OCI-LY1 (cell line): ENCODE results near the gene PARD3B.

Source experiments
- H2AFZ ChIP-seq: fragments of 200-600 bp; sonication (generic), shearing (Covaris generic); 2 replicates; pipeline ENCODE4 v1.6.0; 2014; ENCODE audit warnings: antibody characterized with exemption, mild to moderate bottlenecking, low read length
- H3F3A ChIP-seq: fragments of 200-600 bp; sonication (generic), shearing (Covaris generic); 2 replicates; pipeline ENCODE4 v1.6.0; 2014; ENCODE audit warnings: mild to moderate bottlenecking, antibody characterized with exemption, low read length, moderate library complexity; ENCODE audit not compliant: insufficient read depth
- H3K27ac ChIP-seq: fragments of 200-600 bp; sonication (generic); 2 replicates; pipeline ENCODE4 v1.5.1; 2014; ENCODE audit warnings: low read length, mixed run types, mild to moderate bottlenecking, low read depth; ENCODE audit not compliant: poor library complexity, severe bottlenecking
- H3K27me3 ChIP-seq: fragments of 200-600 bp; sonication (generic); 2 replicates; pipeline ENCODE4 v1.6.0; 2014; ENCODE audit warnings: antibody characterized with exemption, mild to moderate bottlenecking, low read length, moderate library complexity; ENCODE audit not compliant: insufficient read depth
- H3K36me3 ChIP-seq: fragments of 200-600 bp; sonication (generic); 2 replicates; pipeline ENCODE4 v1.6.1; 2014; ENCODE audit warnings: mild to moderate bottlenecking, antibody characterized with exemption, low read length, moderate library complexity, mixed read lengths; ENCODE audit not compliant: insufficient read depth
- H3K4me1 ChIP-seq: fragments of 200-600 bp; sonication (generic); 2 replicates; pipeline ENCODE4 v1.5.1; 2014; ENCODE audit warnings: mild to moderate bottlenecking, low read length, moderate library complexity; ENCODE audit not compliant: insufficient read depth, severe bottlenecking
- H3K4me2 ChIP-seq: fragments of 200-600 bp; sonication (generic), shearing (Covaris generic); 2 replicates; pipeline ENCODE4 v1.6.1; 2014; ENCODE audit warnings: low read length
- H3K4me3 ChIP-seq: fragments of 200-600 bp; sonication (generic); 2 replicates; pipeline ENCODE4 v1.5.1; 2014; ENCODE audit warnings: low read length, low read depth, mild to moderate bottlenecking, mixed read lengths; ENCODE audit not compliant: poor library complexity, severe bottlenecking
- H3K79me2 ChIP-seq: fragments of 200-600 bp; shearing (Covaris generic); 2 replicates; pipeline ENCODE4 v1.6.1; 2016; ENCODE audit warnings: mixed run types, low read length, mixed read lengths; ENCODE audit not compliant: insufficient read depth
- H3K9ac ChIP-seq: fragments of 200-600 bp; sonication (generic), shearing (Covaris generic); 2 replicates; pipeline ENCODE4 v1.6.1; 2014; ENCODE audit warnings: mild to moderate bottlenecking, low read length, mixed read lengths
- H3K9me2 ChIP-seq: fragments of 200-600 bp; sonication (generic), shearing (Covaris generic); 2 replicates; pipeline ENCODE4 v1.6.1; 2014; ENCODE audit warnings: low read depth, mild to moderate bottlenecking, low read length, mixed read lengths
- H3K9me3 ChIP-seq: fragments of 200-600 bp; shearing (Covaris generic); 2 replicates; pipeline ENCODE4 v1.6.1; 2014; ENCODE audit warnings: low read length, mixed read lengths
- H4K20me1 ChIP-seq: fragments of 200-600 bp; sonication (generic), shearing (Covaris generic); 2 replicates; pipeline ENCODE4 v1.6.0; 2016; ENCODE audit warnings: mild to moderate bottlenecking, low read length; ENCODE audit not compliant: insufficient read depth
- CTCF ChIP-seq: fragments of 200-600 bp; sonication (generic), shearing (Covaris generic); IDR thresholded peaks from 2 replicates; pipeline ENCODE4 v1.5.1; 2017; ENCODE audit warnings: mild to moderate bottlenecking, antibody characterized with exemption, low read length, moderate library complexity, mixed read lengths
- EZH2 ChIP-seq: fragments of 200-600 bp; sonication (generic), shearing (Covaris generic); IDR thresholded peaks from 2 replicates; pipeline ENCODE4 v1.8.0; 2017; ENCODE audit warnings: borderline replicate concordance, mixed run types, mild to moderate bottlenecking, antibody characterized with exemption, low read length, moderate library complexity, mixed read lengths

Gene PARD3B

GRCh38 chr2:205659922-205660321, 1114.6 kb downstream of the PARD3B start:
- no peak for TF ChIP-seq CTCF
- no peak for TF ChIP-seq EZH2
- H3K9ac ChIP-seq: no peak overlapping the region
- no peak overlapping the region for H2AFZ ChIP-seq
- H4K20me1 ChIP-seq: no peaks in the 10 kb centered on the region
- no peaks in the 10 kb centered on the region for H3K4me1 ChIP-seq
- no peaks in the 10 kb centered on the region for H3F3A ChIP-seq
- no peaks in the 10 kb centered on the region for H3K36me3 ChIP-seq
- no peaks in the 10 kb centered on the region for H3K9me3 ChIP-seq
- no peaks in the 10 kb centered on the region for H3K27me3 ChIP-seq
- H3K27ac ChIP-seq: no peak overlapping the region
- H3K9me2 ChIP-seq: no peaks in the 10 kb centered on the region
- H3K4me2 ChIP-seq: no peak overlapping the region
- H3K79me2 ChIP-seq: no peaks in the 10 kb centered on the region
- no peak overlapping the region for H3K4me3 ChIP-seq

- no peaks in the 10 kb centered on the region for H3K9me3 ChIP-seq
- no peak overlapping the region for H3K4me3 ChIP-seq
- no peak for TF ChIP-seq EZH2
- TF ChIP-seq CTCF: no peak
- no peaks in the 10 kb centered on the region for H3K4me1 ChIP-seq
- no peak overlapping the region for H3K4me2 ChIP-seq
- H3K79me2 ChIP-seq: no peaks in the 10 kb centered on the region
- H3K9me2 ChIP-seq: no peaks in the 10 kb centered on the region
- H3K9ac ChIP-seq: no peak overlapping the region
- H3F3A ChIP-seq: no peaks in the 10 kb centered on the region
- H2AFZ ChIP-seq: no peak overlapping the region
- no peak overlapping the region for H3K27ac ChIP-seq
- H4K20me1 ChIP-seq: no peaks in the 10 kb centered on the region
- H3K27me3 ChIP-seq: no peaks in the 10 kb centered on the region
- no peaks in the 10 kb centered on the region for H3K36me3 ChIP-seq
Observed at GRCh38 chr2:205660521-205661124, 1115.3 kb downstream of the PARD3B start.

- H3K4me1 ChIP-seq: no peaks in the 10 kb centered on the region
- H3K36me3 ChIP-seq: no peaks in the 10 kb centered on the region
- H3K79me2 ChIP-seq: no peaks in the 10 kb centered on the region
- H3K4me3 ChIP-seq: no peak overlapping the region
- no peaks in the 10 kb centered on the region for H3F3A ChIP-seq
- no peak overlapping the region for H3K4me2 ChIP-seq
- no peaks in the 10 kb centered on the region for H3K27me3 ChIP-seq
- TF ChIP-seq CTCF (no peak), EZH2 (no peak)
- no peak overlapping the region for H3K9ac ChIP-seq
- H3K9me2 ChIP-seq: no peaks in the 10 kb centered on the region
- H2AFZ ChIP-seq: no peak overlapping the region
- no peaks in the 10 kb centered on the region for H3K9me3 ChIP-seq
- no peaks in the 10 kb centered on the region for H4K20me1 ChIP-seq
- no peak overlapping the region for H3K27ac ChIP-seq
Observed at GRCh38 chr2:205661281-205661680, 1116.0 kb downstream of the PARD3B start.
